Measurements from ENCODE around the gene SNX19.
A peak's percentile ranks its signal among the peaks of the same experiment; 100 is the strongest.

SNX19 gene

GRCh38 chr11:130861902-130862860, 54.1 kb downstream of the SNX19 start:
- no peak for TF ChIP-seq TAF1 (IDR thresholded peaks at IDR 0.05; ENCODE audit: borderline replicate concordance, insufficient read depth, low read length)
- peak; percentile 71 for TF ChIP-seq FOXP2 (optimal IDR thresholded peaks at IDR 0.05; ENCODE audit: borderline replicate concordance, extremely low read depth, extremely low read length, insufficient read depth)

- no peak for TF ChIP-seq SIN3A (IDR thresholded peaks at IDR 0.05; ENCODE audit: borderline replicate concordance, insufficient read depth, low read length)
- no peak for TF ChIP-seq POLR2AphosphoS5 (IDR thresholded peaks at IDR 0.05; ENCODE audit: low read depth, low read length)
- TF ChIP-seq FOXP2 (optimal IDR thresholded peaks at IDR 0.05; ENCODE audit: borderline replicate concordance, extremely low read depth, extremely low read length, insufficient read depth), result no peak
- TF ChIP-seq TAF1 (IDR thresholded peaks at IDR 0.05; ENCODE audit: borderline replicate concordance, insufficient read depth, low read length), result no peak
- no peak for TF ChIP-seq REST (IDR thresholded peaks at IDR 0.05; ENCODE audit: insufficient read depth in 1 of 2, low read depth in 2 of 2, low read length in 2 of 2)
Observed at GRCh38 chr11:130861283-130861682, 55.0 kb downstream of the SNX19 start.

GRCh38 chr11:130859886-130860285, 56.4 kb downstream of the SNX19 start:
- no peak for TF ChIP-seq REST (IDR thresholded peaks at IDR 0.05; ENCODE audit: insufficient read depth in 1 of 2, low read depth in 2 of 2, low read length in 2 of 2)
- no peak for TF ChIP-seq SIN3A (IDR thresholded peaks at IDR 0.05; ENCODE audit: borderline replicate concordance, insufficient read depth, low read length)
- TF ChIP-seq TAF1 (IDR thresholded peaks at IDR 0.05; ENCODE audit: borderline replicate concordance, insufficient read depth, low read length), result no peak
- TF ChIP-seq POLR2AphosphoS5 (IDR thresholded peaks at IDR 0.05; ENCODE audit: low read depth, low read length), result no peak
- TF ChIP-seq FOXP2 (optimal IDR thresholded peaks at IDR 0.05; ENCODE audit: borderline replicate concordance, extremely low read depth, extremely low read length, insufficient read depth), result no peak

GRCh38 chr11:130858215-130858614, 58.1 kb downstream of the SNX19 start:
- TF ChIP-seq TAF1 (IDR thresholded peaks at IDR 0.05; ENCODE audit: borderline replicate concordance, insufficient read depth, low read length), result no peak
- TF ChIP-seq POLR2AphosphoS5 (IDR thresholded peaks at IDR 0.05; ENCODE audit: low read depth, low read length), result no peak
- TF ChIP-seq FOXP2 (optimal IDR thresholded peaks at IDR 0.05; ENCODE audit: borderline replicate concordance, extremely low read depth, extremely low read length, insufficient read depth), result no peak
- TF ChIP-seq SIN3A (IDR thresholded peaks at IDR 0.05; ENCODE audit: borderline replicate concordance, insufficient read depth, low read length), result no peak
- no peak for TF ChIP-seq REST (IDR thresholded peaks at IDR 0.05; ENCODE audit: insufficient read depth in 1 of 2, low read depth in 2 of 2, low read length in 2 of 2)

GRCh38 chr11:130854483-130854882, 61.8 kb downstream of the SNX19 start:
- TF ChIP-seq REST (IDR thresholded peaks at IDR 0.05; ENCODE audit: insufficient read depth in 1 of 2, low read depth in 2 of 2, low read length in 2 of 2) (no peak), FOXP2 (optimal IDR thresholded peaks at IDR 0.05; ENCODE audit: borderline replicate concordance, extremely low read depth, extremely low read length, insufficient read depth) (no peak), POLR2AphosphoS5 (IDR thresholded peaks at IDR 0.05; ENCODE audit: low read depth, low read length) (no peak), SIN3A (IDR thresholded peaks at IDR 0.05; ENCODE audit: borderline replicate concordance, insufficient read depth, low read length) (no peak), TAF1 (IDR thresholded peaks at IDR 0.05; ENCODE audit: borderline replicate concordance, insufficient read depth, low read length) (no peak)

Measured in PFSK-1 (cell line).